Activated naive CD8-positive, alpha-beta T cell treated with anti-CD3 and anti-CD28 coated beads, Interleukin-2, amount 50 U/mL, for 16 hours (primary cell): Measurements from ENCODE around the gene ANKH.
"Not testable (repeated sequence)": the region's sequence is repeated elsewhere in the genome, so short reads cannot be mapped to it uniquely, and the experiment has no call there.

Source experiments
- DNase-seq: peaks from one replicate; pipeline ENCODE4 v3.0.0-alpha.2; 2020; ENCODE audit warnings: low read depth, low spot score

Gene ANKH

DNA sequence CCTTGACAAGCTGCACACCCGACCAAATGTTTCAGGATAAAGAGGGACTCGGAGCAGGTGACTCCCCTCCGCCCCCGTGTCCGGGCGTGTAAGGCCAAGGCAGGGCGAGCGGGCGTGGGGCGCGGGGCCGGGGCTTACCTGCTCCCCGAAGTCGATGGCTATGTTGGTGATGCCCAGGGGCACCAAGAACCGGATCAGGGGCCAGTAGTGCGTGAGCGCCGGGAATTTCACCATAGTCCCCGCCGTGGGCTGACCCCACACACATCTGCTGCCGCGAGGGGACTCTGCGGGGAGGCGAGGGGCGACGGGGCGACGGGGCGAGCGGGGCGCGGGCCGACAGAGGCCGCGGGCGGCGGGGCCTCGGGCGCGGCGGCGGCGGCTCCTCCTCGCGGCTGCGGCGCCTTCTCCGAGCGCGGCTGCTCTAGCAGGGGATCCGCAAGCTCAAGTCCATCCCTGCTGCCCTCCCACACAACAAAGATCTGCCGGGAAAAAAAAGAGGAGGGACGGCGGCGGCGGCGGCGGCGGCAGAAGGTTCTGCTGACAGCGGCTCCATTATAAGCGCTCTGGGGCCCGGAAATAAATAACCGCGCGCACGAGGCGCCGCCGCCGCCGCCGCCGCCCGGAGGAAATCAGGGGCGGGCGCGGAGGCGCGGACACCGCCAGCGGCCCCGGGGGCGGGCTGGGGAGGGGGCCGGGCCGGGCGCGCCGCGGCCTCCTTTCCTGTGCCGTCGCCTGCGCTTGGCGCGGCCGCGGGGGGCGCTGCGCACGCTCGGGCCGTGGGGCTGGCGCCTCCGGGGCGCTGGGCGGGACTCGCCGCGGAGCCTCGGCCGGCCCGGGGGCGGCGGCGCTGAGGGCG, at the start of gene ANKH:
Gene ANKH, minus strand, starts transcription at position 565 of the 856 bp plus-strand sequence. Its CDS starts 331 bp downstream, at position 234.
- DNase-seq = peak; percentile 59

DNA sequence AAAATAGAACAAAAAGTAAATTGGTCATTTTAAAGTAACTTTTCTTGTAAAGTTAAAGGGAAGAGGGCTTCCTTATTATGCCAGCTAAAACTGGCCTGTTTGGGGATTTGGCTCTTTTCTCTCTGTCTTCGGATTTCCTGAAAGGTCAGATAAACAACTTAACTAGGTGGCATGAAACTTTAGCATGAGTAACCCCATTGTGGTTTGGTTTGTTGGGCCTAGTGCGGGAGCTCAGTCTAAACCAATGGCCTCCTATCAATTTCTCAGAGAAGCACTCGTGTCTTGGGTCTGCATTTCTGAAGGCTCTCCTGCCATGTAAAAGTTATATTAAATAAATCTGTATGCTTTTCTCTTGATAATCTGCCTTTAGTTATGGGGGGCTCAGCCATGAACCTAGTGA, 48.5 kb upstream of the ANKH start:
- DNase-seq = no peak

DNA sequence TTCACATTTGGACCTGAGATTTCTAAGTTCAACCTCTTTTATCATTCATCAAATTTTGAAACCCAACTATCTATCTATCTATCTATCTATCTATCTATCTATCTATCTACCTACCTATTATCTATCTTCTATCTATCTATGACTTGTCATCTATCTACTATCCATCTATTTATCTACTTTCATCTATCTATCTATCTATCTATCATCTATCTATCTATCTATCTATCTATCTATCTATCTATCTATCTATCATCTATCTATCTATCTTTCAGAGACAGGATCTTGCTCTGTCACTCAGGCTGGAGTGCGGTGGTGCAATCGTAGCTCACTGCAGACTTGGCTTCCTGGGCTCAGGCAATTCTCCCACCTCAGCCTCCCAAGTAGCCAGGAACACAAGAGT, 47.5 kb upstream of the ANKH start:
- not testable (repeated sequence) for DNase-seq

- no peak for DNase-seq
Observed at GRCh38 chr5:14917719-14918118, 46.1 kb upstream of the ANKH start.

GRCh38 chr5:14915291-14915952, 43.8 kb upstream of the ANKH start:
- DNase-seq = no peak

DNA sequence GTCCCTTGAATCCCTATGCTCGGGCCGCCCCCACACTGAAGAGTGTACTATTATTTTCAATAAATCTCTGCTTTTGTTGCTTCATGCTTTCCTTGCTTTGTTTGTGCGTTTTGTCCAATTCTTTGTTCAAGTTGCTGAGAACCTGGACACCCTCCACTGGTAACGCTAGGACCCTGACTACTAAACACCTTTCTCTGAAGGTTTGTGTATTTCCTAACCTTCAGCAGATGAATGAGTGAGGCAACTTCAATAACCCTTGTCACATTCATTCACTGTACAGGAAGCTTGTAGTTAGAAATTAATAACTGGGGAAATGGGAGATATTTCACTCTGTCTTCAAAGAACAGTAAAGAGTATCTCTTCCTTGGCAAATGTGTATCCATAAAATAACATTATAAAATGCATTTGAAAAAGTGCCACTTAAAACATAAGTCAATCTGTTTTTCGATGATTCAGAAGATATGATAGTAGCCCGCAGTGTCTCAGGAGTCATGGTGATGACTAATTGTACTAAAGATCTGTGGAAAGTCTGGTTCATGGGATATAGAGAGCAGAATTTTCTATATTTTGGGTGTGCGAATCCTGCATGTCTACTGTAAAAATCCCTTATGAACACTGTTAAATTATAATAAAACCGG, 43.2 kb upstream of the ANKH start:
- DNase-seq = no peak

GRCh38 chr5:14914193-14914592, 42.6 kb upstream of the ANKH start:
- no peak for DNase-seq

- no peak for DNase-seq
Observed at GRCh38 chr5:14913096-14913495, 41.5 kb upstream of the ANKH start.

DNA sequence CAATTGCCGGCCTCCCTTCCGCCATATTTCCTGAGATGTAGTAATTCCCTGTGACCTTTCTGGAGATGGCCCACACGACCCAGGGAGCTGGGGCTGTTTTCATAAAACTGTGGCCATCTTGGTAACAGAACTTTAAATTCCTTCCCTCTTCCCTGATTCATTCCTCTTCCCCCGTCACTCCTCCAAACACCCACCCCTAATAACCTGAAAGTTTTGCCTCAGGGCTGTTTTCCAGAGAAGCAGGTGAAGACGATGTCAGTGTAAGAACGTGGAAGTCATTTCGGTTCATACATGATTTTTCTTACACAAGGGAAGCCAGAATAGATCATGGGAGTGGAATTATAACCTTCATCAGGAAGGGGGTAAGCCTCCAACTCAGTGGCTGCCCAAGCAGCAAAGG, 40.6 kb upstream of the ANKH start:
- no peak for DNase-seq

DNA sequence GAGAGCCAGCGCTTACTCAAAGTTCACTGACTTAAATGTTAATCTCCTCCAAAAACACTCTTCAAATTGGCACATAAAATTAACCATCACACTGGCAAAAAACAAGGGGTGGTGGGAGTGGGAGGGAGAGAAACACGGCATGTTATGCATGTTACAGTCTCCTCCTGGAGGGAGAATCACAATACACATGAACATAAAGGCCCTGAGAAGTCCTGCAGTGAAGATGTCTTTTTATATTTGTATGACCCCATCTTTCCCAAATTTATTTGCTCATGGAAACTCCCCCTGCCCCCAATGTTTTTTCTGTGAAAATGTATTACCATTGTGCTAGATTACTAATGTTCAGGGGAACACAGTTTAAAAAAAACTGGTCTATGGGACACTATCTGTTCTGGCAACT, 37.8 kb upstream of the ANKH start:
- DNase-seq = no peak

DNA sequence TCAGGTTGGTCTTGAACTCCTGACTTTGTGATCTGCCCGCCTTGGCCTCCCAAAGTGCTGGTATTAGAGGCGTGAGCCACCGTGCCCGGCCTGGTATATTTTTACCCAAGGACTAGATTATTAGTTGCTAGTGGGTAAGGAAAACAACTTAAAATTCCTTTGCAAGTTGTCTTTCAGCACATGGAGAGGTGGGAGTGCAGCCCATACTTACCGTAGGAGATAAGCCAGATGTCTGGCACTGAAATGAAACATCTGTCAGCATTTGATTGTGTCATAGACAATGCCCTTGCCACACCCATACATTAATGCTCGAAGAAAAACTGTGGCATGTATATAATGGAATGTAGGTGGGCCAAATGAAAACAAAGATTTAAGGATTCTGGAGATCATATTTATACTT, 36.6 kb upstream of the ANKH start:
- no peak for DNase-seq

DNA sequence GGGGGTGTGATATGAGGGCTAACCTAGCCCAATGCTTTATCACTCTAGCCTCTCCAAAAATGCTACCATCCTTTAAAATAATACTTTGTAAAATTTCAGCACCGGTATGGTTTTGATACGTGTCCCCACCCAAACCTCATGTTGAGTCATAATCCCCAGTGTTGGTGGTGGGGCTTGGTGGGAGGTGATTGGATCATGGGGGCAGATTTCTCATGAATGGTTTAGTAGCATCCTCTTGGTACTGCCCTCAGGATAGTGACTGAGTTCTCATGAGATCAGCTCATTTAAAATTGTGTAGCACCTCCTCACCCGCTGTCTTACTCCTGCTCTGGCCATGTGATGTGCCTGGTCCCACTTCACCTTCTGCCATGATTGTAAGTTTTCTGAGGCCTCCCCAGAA, 35.0 kb upstream of the ANKH start:
- DNase-seq = no peak

- no peak for DNase-seq
Observed at GRCh38 chr5:14902826-14903560, 31.4 kb upstream of the ANKH start.

DNA sequence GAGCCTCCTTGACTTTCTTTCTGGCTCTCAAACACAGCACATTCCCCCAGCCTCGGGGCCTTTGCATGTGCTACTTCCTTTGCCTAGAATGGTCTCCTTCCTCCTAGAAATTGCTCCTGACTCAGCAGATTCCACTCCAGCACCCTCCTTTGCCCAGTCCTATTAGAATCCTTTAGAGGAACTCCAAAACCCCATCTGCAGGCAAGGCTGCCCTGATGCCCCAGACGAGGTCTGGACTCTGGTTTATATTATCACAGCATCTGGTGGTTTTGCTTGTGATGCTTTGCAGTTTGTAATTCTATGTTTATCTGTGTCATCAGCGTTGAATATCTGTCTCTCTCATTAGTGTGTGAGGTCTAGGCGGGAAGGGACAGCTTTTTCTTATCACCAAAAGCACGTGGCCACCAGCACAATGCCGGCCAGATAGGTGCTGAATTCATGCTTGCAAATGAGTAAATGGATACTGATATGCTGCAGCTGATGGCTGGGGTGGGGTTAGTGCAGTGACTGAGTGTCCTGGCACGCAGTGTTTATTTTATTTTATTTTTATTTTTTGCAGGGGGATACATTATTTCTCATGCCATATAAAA, 30.0 kb upstream of the ANKH start:
- DNase-seq = no peak

GRCh38 chr5:14900693-14901461, 29.3 kb upstream of the ANKH start:
- no peak for DNase-seq

DNA sequence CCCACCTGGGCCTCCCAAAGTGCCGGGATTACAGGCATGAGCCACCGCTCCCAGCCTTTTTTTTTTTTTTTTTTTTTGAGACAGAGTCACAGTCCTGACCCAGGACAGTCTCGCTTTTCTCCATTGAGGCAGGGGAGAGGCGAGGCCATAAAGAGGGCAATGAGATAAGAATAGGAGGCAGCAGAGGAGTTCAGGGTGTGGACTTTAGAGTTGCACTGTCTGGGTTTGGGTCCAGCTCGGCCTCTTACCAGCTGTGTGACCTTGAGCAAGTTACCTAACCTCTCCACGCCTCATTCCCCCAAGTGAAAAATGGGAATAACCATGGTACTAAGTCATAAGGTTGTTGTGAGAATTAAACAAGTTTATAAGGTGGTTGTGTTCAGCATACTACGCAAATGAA, 24.6 kb upstream of the ANKH start:
- no peak for DNase-seq

GRCh38 chr5:14895301-14895700, 23.7 kb upstream of the ANKH start:
- no peak for DNase-seq

DNA sequence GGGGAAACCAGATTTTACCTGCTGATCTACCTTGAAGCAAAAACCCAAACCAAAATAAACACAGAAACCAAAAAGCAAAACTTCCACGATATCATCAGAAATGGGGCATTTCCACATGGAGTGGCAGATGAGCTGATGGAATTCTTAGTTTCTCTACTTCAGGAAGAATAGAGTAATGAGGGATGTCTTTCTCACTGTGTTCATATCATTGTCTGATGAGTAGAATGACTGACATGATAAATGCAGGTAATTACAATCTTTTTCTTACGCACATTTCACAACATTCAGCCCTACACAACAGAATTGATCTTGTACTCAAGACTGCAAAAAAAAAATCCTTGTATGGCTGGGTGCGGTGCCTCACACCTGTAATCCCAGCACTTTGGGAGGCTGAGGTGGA, 23.2 kb upstream of the ANKH start:
- DNase-seq = no peak

GRCh38 chr5:14893381-14893780, 21.8 kb upstream of the ANKH start:
- DNase-seq = no peak

DNA sequence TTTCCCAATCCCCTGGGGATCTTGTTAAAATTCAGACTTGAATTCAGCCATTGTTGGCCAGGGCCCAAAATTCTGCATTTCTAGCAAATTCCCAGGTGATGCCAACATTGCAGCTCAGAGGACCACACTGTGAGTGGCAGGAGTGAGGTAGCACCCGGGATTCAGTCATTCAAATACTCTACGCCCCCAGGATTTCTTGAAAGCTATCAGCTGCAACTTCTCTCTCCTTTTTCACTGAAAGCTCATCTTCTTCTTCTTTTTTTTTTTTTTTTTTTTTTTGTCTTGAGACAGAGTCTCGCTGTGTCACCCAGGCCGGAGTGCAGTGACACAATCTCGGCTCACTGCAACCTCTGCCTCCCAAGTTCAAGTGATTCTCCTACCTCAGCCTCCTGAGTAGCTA, 19.3 kb upstream of the ANKH start:
- no peak for DNase-seq

DNA sequence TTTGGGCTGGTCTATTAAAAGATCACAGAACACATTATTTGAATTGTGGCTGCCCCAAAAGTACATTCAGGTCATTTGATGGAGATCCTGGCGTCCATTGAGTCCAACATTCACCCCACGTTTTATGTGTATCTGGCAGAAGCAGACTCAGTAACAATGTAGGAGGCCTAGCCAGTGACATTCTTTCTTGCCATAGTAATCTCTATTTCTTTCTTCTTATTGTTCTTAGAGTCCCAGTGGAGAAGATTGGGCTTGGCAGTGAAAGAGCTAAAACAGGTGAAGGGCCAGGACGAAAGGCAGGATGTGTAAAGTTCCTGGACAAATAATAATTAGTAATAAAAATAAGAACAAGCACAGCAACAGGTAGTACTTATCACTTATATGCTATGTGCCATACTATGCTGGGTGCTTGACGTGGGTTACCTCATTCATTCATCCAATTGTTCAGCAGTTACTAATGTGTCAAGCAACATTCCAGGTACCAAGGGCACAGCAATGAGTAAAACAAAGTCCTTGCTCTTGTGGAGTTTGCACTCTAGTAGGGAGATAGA, 12.6 kb upstream of the ANKH start:
- no peak for DNase-seq
